H9 (cell line): ENCODE data around the gene SOX4. TPM values are rescaled to one million over a fixed set of nuclear protein-coding genes. Genes with fewer than 3 reads are reported as not detected.

ENCODE experiments used
- DNase-seq: peaks from one replicate; pipeline ENCODE4 v3.0.0-alpha.2; 2017
- H2AFZ ChIP-seq: one replicate; pipeline ENCODE4 v1.6.1; 2013; ENCODE audit warnings: mild to moderate bottlenecking, low read length, control low read depth, moderate library complexity
- H2AK5ac ChIP-seq: 2 replicates; pipeline ENCODE4 v1.6.1; 2013; ENCODE audit warnings: low read length, control low read depth, mixed read lengths; ENCODE audit not compliant: insufficient read length
- H2BK120ac ChIP-seq: one replicate; pipeline ENCODE4 v1.6.1; 2013; ENCODE audit warnings: low read depth, mild to moderate bottlenecking, low read length, control low read depth, inconsistent platforms; ENCODE audit not compliant: poor library complexity, severe bottlenecking
- H2BK12ac ChIP-seq: 2 replicates; pipeline ENCODE4 v1.6.1; 2013; ENCODE audit warnings: low read length, control low read depth, mixed read lengths, low read depth; ENCODE audit not compliant: insufficient read length
- H2BK15ac ChIP-seq: 2 replicates; pipeline ENCODE4 v1.6.1; 2013; ENCODE audit warnings: low read depth, low read length, control low read depth
- H2BK20ac ChIP-seq: one replicate; pipeline ENCODE4 v1.6.1; 2013; ENCODE audit warnings: low read depth, mild to moderate bottlenecking, low read length, control low read depth, inconsistent platforms; ENCODE audit not compliant: poor library complexity, severe bottlenecking
- H2BK5ac ChIP-seq: 2 replicates; pipeline ENCODE4 v1.6.1; 2013; ENCODE audit warnings: low read length, control low read depth, mixed read lengths; ENCODE audit not compliant: insufficient read length
- H3K14ac ChIP-seq: 2 replicates; pipeline ENCODE4 v1.6.1; 2013; ENCODE audit warnings: low read length, control low read depth; ENCODE audit not compliant: insufficient read depth
- H3K18ac ChIP-seq: 2 replicates; pipeline ENCODE4 v1.6.1; 2013; ENCODE audit warnings: low read depth, mild to moderate bottlenecking, mixed read lengths, low read length, control low read depth; ENCODE audit not compliant: insufficient read length
- H3K23ac ChIP-seq: 2 replicates; pipeline ENCODE4 v1.6.1; 2013; ENCODE audit warnings: low read length, control low read depth, mixed read lengths, low read depth; ENCODE audit not compliant: insufficient read length
- H3K23me2 ChIP-seq: 2 replicates; pipeline ENCODE4 v1.6.1; 2013; ENCODE audit warnings: low read depth, mild to moderate bottlenecking, mixed read lengths, low read length, control low read depth; ENCODE audit not compliant: insufficient read length, poor library complexity, severe bottlenecking
- H3K27ac ChIP-seq: 2 replicates; pipeline ENCODE4 v1.5.1; 2013; ENCODE audit warnings: low read length, control low read depth, mixed read lengths, low read depth; ENCODE audit not compliant: insufficient read length
- H3K27me3 ChIP-seq: 2 replicates; pipeline ENCODE4 v1.6.1; 2013; ENCODE audit warnings: low read length, control low read depth, inconsistent platforms; ENCODE audit not compliant: insufficient read depth
- H3K4ac ChIP-seq: 2 replicates; pipeline ENCODE4 v1.6.1; 2013; ENCODE audit warnings: low read depth, mild to moderate bottlenecking, control low read depth, inconsistent platforms, low read length, moderate library complexity
- H3K4me1 ChIP-seq: 2 replicates; pipeline ENCODE4 v1.6.1; 2013; ENCODE audit warnings: low read length, control low read depth, inconsistent platforms; ENCODE audit not compliant: insufficient read depth
- H3K4me2 ChIP-seq: 2 replicates; pipeline ENCODE4 v1.6.1; 2013; ENCODE audit warnings: low read length, control low read depth, mixed read lengths; ENCODE audit not compliant: insufficient read length, insufficient read depth
- H3K56ac ChIP-seq: 2 replicates; pipeline ENCODE4 v1.6.1; 2013; ENCODE audit warnings: low read depth, mild to moderate bottlenecking, mixed read lengths, low read length, control low read depth; ENCODE audit not compliant: insufficient read length
- H3K79me1 ChIP-seq: 2 replicates; pipeline ENCODE4 v1.6.1; 2013; ENCODE audit warnings: low read depth, mild to moderate bottlenecking, moderate library complexity, low read length, control low read depth, inconsistent platforms; ENCODE audit not compliant: insufficient read depth, poor library complexity, severe bottlenecking
- H3K79me2 ChIP-seq: 2 replicates; pipeline ENCODE4 v1.6.1; 2013; ENCODE audit warnings: low read length, control low read depth, inconsistent platforms; ENCODE audit not compliant: insufficient read depth
- H3K9ac ChIP-seq: 2 replicates; pipeline ENCODE4 v1.6.1; 2013; ENCODE audit warnings: low read length, control low read depth, mixed read lengths; ENCODE audit not compliant: insufficient read length; ENCODE audit errors: extremely low read depth
- H3K9me3 ChIP-seq: one replicate; pipeline ENCODE4 v1.6.1; 2013; ENCODE audit warnings: low read depth, low read length, inconsistent platforms; ENCODE audit not compliant: control insufficient read depth
- H3T11ph ChIP-seq: one replicate; pipeline ENCODE4 v1.6.1; 2013; ENCODE audit warnings: mild to moderate bottlenecking, low read length, control low read depth, inconsistent platforms
- H4K20me1 ChIP-seq: one replicate; pipeline ENCODE4 v1.6.1; 2013; ENCODE audit not compliant: control insufficient read depth, insufficient read length, insufficient read depth
- H4K5ac ChIP-seq: 2 replicates; pipeline ENCODE4 v1.6.1; 2013; ENCODE audit warnings: low read depth, mild to moderate bottlenecking, mixed read lengths, low read length, control low read depth; ENCODE audit not compliant: insufficient read length
- H4K8ac ChIP-seq: replicated peaks from 2 replicates; pipeline ENCODE4 v1.6.1; 2013; ENCODE audit warnings: low read length, control low read depth, mixed read lengths, low read depth; ENCODE audit not compliant: insufficient read length
- H4K91ac ChIP-seq: 2 replicates; pipeline ENCODE4 v1.6.1; 2013; ENCODE audit warnings: low read depth, mild to moderate bottlenecking, moderate library complexity, mixed read lengths, low read length, control low read depth; ENCODE audit not compliant: insufficient read length
- H3K27ac Mint-ChIP-seq, 3 experiments: 2 replicates in 2 of 3; 3 replicates in 1 of 3; pipeline ENCODE4 v1.8.0; 2020 to 2021; ENCODE audit warnings: mixed read lengths in 3 of 3, mild to moderate bottlenecking in 1 of 3, moderate library complexity in 1 of 3
- H3K27me3 Mint-ChIP-seq: 2 replicates; pipeline ENCODE4 v1.8.0; 2021; ENCODE audit warnings: low read depth, mild to moderate bottlenecking, moderate library complexity, mixed read lengths
- H3K36me3 Mint-ChIP-seq, 3 experiments: 2 replicates in 2 of 3; 3 replicates in 1 of 3; pipeline ENCODE4 v1.8.0; 2020 to 2021; ENCODE audit warnings: low read depth in 3 of 3, mixed read lengths in 3 of 3; ENCODE audit not compliant: insufficient read depth in 1 of 3
- H3K4me1 Mint-ChIP-seq, 2 experiments: 2 replicates each; pipeline ENCODE4 v1.8.0; 2020; ENCODE audit warnings: mixed read lengths in 2 of 2
- H3K4me3 Mint-ChIP-seq, 2 experiments: 2 replicates in 1 of 2; 3 replicates in 1 of 2; pipeline ENCODE4 v1.8.0; 2020 to 2021; ENCODE audit warnings: mild to moderate bottlenecking in 2 of 2, mixed read lengths in 2 of 2, moderate library complexity in 1 of 2
- H3K9me3 Mint-ChIP-seq, 2 experiments: 2 replicates in 1 of 2; 3 replicates in 1 of 2; pipeline ENCODE4 v1.8.0; 2020; ENCODE audit warnings: mild to moderate bottlenecking in 2 of 2, mixed read lengths in 2 of 2, moderate library complexity in 1 of 2
- WGBS: extraction: QIAGEN DNeasy Blood & Tissue Kit; methylation state at CpG from one replicate; pipeline ENCODE4 v1.1.7; 2013; ENCODE audit warnings: missing lambda C conversion rate, low lambda C conversion rate, mixed read lengths; ENCODE audit not compliant: insufficient read length; ENCODE audit errors: extremely low coverage; 5-methylcytosine and 5-hydroxymethylcytosine counted together
- total RNA-seq: library from RNA; stranded (reverse); gene quantifications from 2 replicates; pipeline ENCODE4 v1.2.1, GENCODE V29; 2021
- TF ChIP-seq, protein P1 (sequence below): fragments of 200-600 bp; sonication (generic); conservative IDR thresholded peaks from 3 replicates; pipeline ENCODE4 v1.8.0; 2021; ENCODE audit warnings: antibody characterized with exemption, mild to moderate bottlenecking

SOX4 gene
- total RNA-seq, 1 experiment from 2014 or later = 108 TPM

- H3K9me3 Mint-ChIP-seq = 0 out of 5 replicates have a peak, but pooled peaks cover 0 to 3% of the 10 kb centered on the region in 2 experiments
- no peak overlapping the region for H4K5ac ChIP-seq
- H3K18ac ChIP-seq = no peak overlapping the region
- H3K4me1 Mint-ChIP-seq = peaks cover 19 to 28% of the 10 kb centered on the region in 2 experiments
- no peak overlapping the region for H3K4me3 Mint-ChIP-seq
- H2BK20ac ChIP-seq = no peak overlapping the region
- no peak overlapping the region for H3K4ac ChIP-seq
- H4K8ac ChIP-seq = no peak overlapping the region
- H4K20me1 ChIP-seq = no peaks in the 10 kb centered on the region
- TF ChIP-seq, protein P1, sequence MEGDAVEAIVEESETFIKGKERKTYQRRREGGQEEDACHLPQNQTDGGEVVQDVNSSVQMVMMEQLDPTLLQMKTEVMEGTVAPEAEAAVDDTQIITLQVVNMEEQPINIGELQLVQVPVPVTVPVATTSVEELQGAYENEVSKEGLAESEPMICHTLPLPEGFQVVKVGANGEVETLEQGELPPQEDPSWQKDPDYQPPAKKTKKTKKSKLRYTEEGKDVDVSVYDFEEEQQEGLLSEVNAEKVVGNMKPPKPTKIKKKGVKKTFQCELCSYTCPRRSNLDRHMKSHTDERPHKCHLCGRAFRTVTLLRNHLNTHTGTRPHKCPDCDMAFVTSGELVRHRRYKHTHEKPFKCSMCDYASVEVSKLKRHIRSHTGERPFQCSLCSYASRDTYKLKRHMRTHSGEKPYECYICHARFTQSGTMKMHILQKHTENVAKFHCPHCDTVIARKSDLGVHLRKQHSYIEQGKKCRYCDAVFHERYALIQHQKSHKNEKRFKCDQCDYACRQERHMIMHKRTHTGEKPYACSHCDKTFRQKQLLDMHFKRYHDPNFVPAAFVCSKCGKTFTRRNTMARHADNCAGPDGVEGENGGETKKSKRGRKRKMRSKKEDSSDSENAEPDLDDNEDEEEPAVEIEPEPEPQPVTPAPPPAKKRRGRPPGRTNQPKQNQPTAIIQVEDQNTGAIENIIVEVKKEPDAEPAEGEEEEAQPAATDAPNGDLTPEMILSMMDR = no peak
- peaks cover 0 to 5% (median 0%) of the 10 kb centered on the region in 3 experiments; a peak in 3 of 7 replicates for H3K36me3 Mint-ChIP-seq
- no peak overlapping the region for H2BK120ac ChIP-seq
- H3K9me3 ChIP-seq = no peaks in the 10 kb centered on the region
- H3K79me2 ChIP-seq = no peaks in the 10 kb centered on the region
- no peak overlapping the region for H3T11ph ChIP-seq
- no peak overlapping the region for H2BK5ac ChIP-seq
- H4K91ac ChIP-seq = no peak overlapping the region
- H3K56ac ChIP-seq = no peak overlapping the region
- no peaks in the 10 kb centered on the region for H3K79me1 ChIP-seq
- DNase-seq = no peak
- H3K27ac ChIP-seq = no peak overlapping the region
- H3K4me2 ChIP-seq = no peak overlapping the region
- no CpG with 5 or more reads among the region's 3 CpGs for WGBS
- no peak overlapping the region for H2BK12ac ChIP-seq
- no peaks in the 10 kb centered on the region for H3K27me3 ChIP-seq
- no peak overlapping the region for H2AK5ac ChIP-seq
- H2AFZ ChIP-seq = no peak overlapping the region
- no peaks in the 10 kb centered on the region for H3K27me3 Mint-ChIP-seq
- no peak overlapping the region for H3K27ac Mint-ChIP-seq
- H3K23ac ChIP-seq = no peak overlapping the region
- peaks cover 2% of the 10 kb centered on the region; the same call in 1 of the 2 replicates for H3K4me1 ChIP-seq
- H3K9ac ChIP-seq = no peak overlapping the region
- no peak overlapping the region for H3K14ac ChIP-seq
- H3K23me2 ChIP-seq = no peaks in the 10 kb centered on the region
- no peak overlapping the region for H2BK15ac ChIP-seq
Measured at GRCh38 chr6:21611485-21611884, 17.9 kb downstream of the SOX4 start.
